GM19395 (cell line): ENCODE results near the gene CNOT1.
A peak's percentile ranks its signal among the peaks of the same experiment; 100 is the strongest.

Experiments
- ATAC-seq: cut with Tn5 transposase; IDR thresholded peaks from one replicate; pipeline ENCODE4 v1.9.1; 2021; ENCODE audit warnings: mild to moderate bottlenecking, moderate library complexity; ENCODE audit not compliant: unreplicated experiment

CNOT1 gene

GRCh38 chr16:58518980-58519368 is 110.7 kb downstream of the CNOT1 start:
- no peak for ATAC-seq

- peak; percentile 48 for ATAC-seq
These were observed 111.3 kb downstream of the CNOT1 start for GRCh38 chr16:58518083-58518979.

- no peak for ATAC-seq
These were observed 112.9 kb downstream of the CNOT1 start for GRCh38 chr16:58516768-58517107.

DNA sequence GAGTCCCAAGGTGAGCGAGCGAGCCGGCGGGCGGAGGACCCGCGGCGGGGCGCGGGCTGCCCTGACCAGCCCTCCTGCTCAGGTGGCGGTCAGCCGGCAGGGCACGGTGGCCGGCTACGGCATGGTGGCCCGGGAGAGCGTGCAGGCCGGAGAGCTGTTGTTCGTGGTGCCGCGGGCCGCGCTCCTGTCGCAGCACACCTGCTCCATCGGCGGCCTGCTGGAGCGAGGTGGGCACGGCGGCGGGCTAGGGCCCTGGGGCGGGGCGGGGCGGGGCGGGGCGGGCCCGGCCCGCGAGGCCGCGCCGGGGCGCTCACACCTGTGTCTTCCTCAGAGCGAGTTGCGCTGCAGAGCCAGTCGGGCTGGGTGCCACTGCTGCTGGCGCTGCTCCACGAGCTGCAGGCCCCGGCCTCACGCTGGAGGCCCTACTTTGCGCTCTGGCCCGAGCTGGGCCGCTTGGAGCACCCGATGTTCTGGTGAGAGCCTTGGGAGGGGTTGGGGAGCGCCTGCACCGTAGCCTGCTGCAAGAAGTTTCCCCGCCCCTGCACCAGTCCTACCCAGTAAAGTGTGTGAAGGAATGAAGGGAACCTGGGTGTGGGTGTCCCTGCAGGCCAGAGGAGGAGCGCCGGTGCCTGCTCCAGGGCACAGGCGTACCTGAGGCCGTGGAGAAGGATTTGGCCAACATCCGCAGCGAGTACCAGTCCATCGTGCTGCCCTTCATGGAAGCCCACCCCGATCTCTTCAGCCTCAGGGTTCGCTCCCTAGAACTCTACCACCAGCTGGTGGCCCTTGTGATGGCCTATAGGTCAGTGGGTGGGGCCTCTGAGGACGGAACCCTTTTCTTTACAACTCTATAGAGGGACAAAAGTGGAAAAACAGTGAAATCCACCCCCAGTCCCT is 113.5 kb downstream of the CNOT1 start:
- ATAC-seq: peak; percentile 41

- ATAC-seq: peak; percentile 74
These were observed 114.3 kb downstream of the CNOT1 start, which contains the start of gene SETD6 for GRCh38 chr16:58515125-58515870. Gene SETD6, plus strand, starts transcription at chr16:58515517. Its CDS starts 21 bp downstream, at chr16:58515538.

DNA sequence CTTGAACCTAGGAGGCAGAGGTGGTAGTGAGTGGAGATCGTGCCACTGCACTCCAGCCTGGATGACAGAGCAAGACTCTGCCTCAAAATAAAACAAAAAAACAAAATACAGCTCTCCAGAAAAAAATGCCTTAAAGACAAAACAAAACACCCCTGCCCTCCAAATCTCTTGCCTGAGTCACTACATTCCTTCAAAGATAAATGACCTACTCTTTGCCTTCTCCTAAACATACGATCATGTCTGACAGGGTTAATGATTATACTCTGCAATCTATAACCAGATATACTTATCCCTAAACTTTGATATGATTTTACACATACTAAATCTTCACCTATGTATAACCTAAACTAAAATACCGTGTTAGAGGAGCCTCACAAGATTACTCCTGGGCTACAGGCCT is 115.8 kb downstream of the CNOT1 start:
- no peak for ATAC-seq

GRCh38 chr16:58511933-58512815 is 117.5 kb downstream of the CNOT1 start:
- ATAC-seq: peak; percentile 42

GRCh38 chr16:58510776-58511628 is 118.6 kb downstream of the CNOT1 start:
- no peak for ATAC-seq

DNA sequence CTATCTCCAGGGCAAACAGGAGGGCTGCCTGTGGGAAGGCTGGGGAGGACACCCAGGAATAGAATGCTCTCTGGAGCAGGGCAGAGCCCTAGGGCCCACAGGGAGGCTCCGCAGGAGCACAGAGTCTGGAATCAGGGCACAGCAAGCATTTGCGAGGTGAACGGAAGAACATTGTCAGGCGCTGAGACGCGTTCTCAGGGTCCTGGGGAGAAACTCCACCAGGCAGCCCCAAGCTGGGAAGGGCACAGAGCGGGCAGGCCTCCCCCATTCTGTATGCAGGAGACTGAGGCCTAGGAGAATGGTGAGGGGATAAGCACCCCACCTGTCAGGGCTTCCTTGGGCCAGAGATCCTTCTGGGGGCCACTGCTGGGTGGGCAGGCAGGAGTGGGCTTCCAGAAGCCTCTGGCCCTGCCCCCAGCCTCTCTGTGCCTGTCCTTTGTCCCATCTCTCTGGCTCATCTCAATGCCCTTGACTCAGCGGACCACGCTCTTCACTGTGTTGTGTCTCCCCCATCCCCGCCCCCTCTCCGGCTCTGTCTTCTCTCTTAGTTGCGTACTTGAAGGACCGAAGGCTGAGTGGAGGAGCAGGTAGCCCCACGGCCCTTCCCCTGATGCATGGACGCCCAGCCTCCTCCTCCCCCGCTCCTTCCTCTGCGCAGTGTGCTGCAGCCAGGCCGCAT is 119.4 kb downstream of the CNOT1 start:
- ATAC-seq: no peak

DNA sequence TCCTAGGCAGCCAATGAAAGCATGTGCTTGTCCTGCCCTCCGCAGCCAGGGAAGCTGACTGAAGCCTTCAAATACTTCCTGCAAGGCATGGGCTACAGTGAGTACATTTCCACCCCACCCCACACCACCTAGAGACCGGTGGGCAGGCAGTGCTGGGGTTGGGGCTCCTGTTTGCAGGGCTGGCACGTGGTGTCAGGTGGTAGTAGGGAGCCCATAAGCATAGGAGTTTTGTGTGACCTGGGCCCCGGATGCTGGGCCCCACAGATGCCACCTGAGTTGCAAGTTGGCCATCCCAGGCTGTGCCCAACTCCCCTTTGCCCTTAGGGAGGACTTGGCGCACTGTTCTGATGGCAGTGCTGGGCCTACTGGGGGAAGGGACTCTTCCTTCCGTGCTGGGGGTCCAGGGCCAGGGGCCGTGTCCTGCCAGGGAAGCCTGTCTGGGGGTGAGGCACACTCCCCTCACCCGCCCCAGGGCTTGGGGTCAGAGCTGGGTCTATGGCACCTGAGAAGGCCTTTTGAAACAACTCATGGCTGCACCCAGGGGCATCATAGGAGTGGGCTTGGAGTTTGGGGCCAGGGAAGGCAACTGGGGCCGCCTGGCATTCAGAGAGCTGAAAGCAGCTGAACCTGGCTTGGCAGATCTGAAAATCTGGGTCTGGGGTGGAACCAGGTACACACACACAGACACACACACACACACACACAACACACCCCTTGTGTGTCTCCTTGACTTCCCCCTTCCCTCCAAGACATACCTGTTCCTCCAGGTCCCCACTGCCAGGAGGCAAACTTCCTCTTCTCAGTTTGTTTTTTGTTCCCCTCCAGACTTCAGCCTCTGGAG is 120.2 kb downstream of the CNOT1 start:
- no peak for ATAC-seq

GRCh38 chr16:58508671-58509251 is 120.9 kb downstream of the CNOT1 start:
- ATAC-seq: no peak

DNA sequence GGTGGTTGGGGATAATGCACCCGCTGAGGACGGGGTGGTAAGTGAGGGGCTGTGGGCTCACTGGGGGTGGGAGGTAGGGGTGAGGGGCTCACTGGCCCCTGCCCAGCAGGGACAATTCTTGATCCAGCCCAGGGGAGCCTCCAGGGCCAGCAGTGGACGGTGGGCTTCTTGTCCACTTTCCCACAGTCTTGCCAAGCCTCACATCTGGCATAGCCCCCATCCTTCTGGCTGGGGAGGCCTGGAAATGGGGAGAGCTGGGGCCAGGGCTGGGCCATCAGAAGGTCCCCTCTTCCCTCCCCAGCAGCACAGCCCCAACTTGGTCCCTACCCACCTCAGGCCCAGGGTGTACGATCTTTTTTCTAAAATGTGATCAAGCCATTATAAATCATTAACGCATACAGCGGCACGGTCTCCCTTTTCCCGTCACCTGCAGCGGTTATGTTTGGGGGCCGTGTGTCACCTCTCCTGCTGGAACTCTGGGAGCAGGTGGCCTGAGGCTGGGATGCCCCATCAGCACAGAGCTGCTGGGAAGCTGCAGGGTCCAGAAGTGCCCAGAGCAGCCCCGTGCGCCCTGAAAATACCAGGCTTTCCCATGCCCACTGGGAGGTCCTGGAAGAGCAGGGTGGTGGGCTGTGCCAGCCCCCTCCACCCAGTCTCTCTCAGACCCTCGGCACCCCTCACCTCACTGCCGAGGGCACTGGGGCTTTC is 121.5 kb downstream of the CNOT1 start:
- ATAC-seq: no peak

- no peak for ATAC-seq
These were observed 122.2 kb downstream of the CNOT1 start for GRCh38 chr16:58507195-58507962.

GRCh38 chr16:58506241-58507194 is 123.1 kb downstream of the CNOT1 start:
- ATAC-seq: no peak
